ENCODE measurements around the gene LRRD1.

GRCh38 chr7:92200791-92201190 is 21.8 kb upstream of the LRRD1 start:
- TF ChIP-seq CTCF (IDR thresholded peaks at IDR 0.05) (no peak), POLR2A (IDR thresholded peaks at IDR 0.05) (no peak)

All from Peyer's patch (tissue), 4 donors.